K562 (cell line): ENCODE measurements around the gene ZDHHC20. TPM values are rescaled to one million over a fixed set of nuclear protein-coding genes. Genes with fewer than 3 reads are reported as not detected.

Experiments used
- ATAC-seq: fragments of 200-7000 bp; cut with Tn5 transposase; 3 replicates; pipeline ENCODE4 v1.9.1; 2020; ENCODE audit warnings: moderate library complexity
- BruUV-seq: library from RNA; stranded (reverse); fragments of 400-500 nt; replicated peaks from 2 replicates; lab custom pipeline; 2021; lab: Mats Ljungman, UMichigan
- CTCF ChIA-PET: fragments of 300-600 bp; formaldehyde crosslinking; extraction: SDS; loops from one replicate; lab custom pipeline; 2021; ENCODE audit warnings: low intra/inter-chr PET ratio; lab: Yijun Ruan, JAX
- POLR2A ChIA-PET: fragments of 300-600, 350-650 bp; sonication (Branson Sonifier 250); formaldehyde crosslinking; extraction: SDS; loops from one replicate; lab custom pipeline; 2021; ENCODE audit warnings: antibody characterized with exemption, inconsistent platforms; lab: Yijun Ruan, JAX
- DNase-seq, 4 experiments: peaks; one replicate each; pipeline versions ENCODE4 v3.0.0 to v3.0.0-alpha.2; 2011 to 2018; ENCODE audit warnings: low spot score in 3 of 4, mixed read lengths in 3 of 4; ENCODE audit errors: extremely low read depth in 1 of 4
- FAIRE-seq: peaks from 2 replicates; lab custom pipeline; 2011; peaks lifted over from hg19 to GRCh38; lab: Jason Lieb, UNC
- H2AFZ ChIP-seq: 2 replicates; pipeline ENCODE4 v1.6.0; 2011; ENCODE audit warnings: low read depth, low read length, control low read depth, inconsistent platforms
- H3K27ac ChIP-seq: fragments of 200-600 bp; 3 replicates; pipeline ENCODE4 v1.8.0; 2011; ENCODE audit warnings: low read depth, mild to moderate bottlenecking, control low read depth, inconsistent platforms, low read length, moderate library complexity, mixed read lengths; ENCODE audit errors: extremely low read depth
- H3K27me3 ChIP-seq, 2 experiments: fragments of 300-600 bp in 1 of 2; 2 replicates in 1 of 2; 3 replicates in 1 of 2; pipeline versions ENCODE4 v1.6.0 to v1.8.0; 2011; ENCODE audit warnings: inconsistent platforms in 2 of 2, low read length in 2 of 2, mild to moderate bottlenecking in 1 of 2, mixed read lengths in 1 of 2, moderate library complexity in 1 of 2; ENCODE audit not compliant: control insufficient read depth in 2 of 2, insufficient read depth in 2 of 2
- H3K36me3 ChIP-seq: fragments of 300-600 bp; 3 replicates; pipeline ENCODE4 v1.8.0; 2011; ENCODE audit warnings: mild to moderate bottlenecking, low read length, inconsistent platforms; ENCODE audit not compliant: control insufficient read depth, insufficient read depth
- H3K4me1 ChIP-seq, 2 experiments: fragments of 200-600 bp in 1 of 2; replicated peaks in 1 of 2; 2 replicates in 1 of 2; 3 replicates in 1 of 2; pipeline versions ENCODE4 v1.5.1 to v1.8.0; 2011; ENCODE audit warnings: inconsistent platforms in 2 of 2, low read length in 2 of 2, mild to moderate bottlenecking in 1 of 2, mixed read lengths in 1 of 2, moderate library complexity in 1 of 2; ENCODE audit not compliant: control insufficient read depth in 2 of 2, insufficient read depth in 2 of 2
- H3K4me2 ChIP-seq: 2 replicates; pipeline ENCODE4 v1.6.1; 2011; ENCODE audit warnings: low read length, control low read depth, inconsistent platforms, mixed read lengths; ENCODE audit not compliant: insufficient read depth
- H3K4me3 ChIP-seq: fragments of 200-600 bp; sonication (generic), shearing (Covaris generic); 2 replicates; pipeline ENCODE4 v1.5.1; 2016; ENCODE audit warnings: control low read depth, inconsistent platforms
- H3K79me2 ChIP-seq: fragments of 200-600 bp; 3 replicates; pipeline ENCODE4 v1.8.0; 2011; ENCODE audit warnings: low read length, inconsistent platforms; ENCODE audit not compliant: control insufficient read depth, insufficient read depth
- H3K9ac ChIP-seq, 2 experiments: 2 replicates each; pipeline versions ENCODE4 v1.6.0 to v1.6.1; 2011; ENCODE audit warnings: low read depth in 2 of 2, low read length in 2 of 2, control low read depth in 1 of 2, inconsistent platforms in 1 of 2, mild to moderate bottlenecking in 1 of 2, mixed read lengths in 1 of 2; ENCODE audit not compliant: insufficient read depth in 1 of 2
- H3K9me1 ChIP-seq: one replicate; pipeline ENCODE4 v1.6.0; 2011; ENCODE audit warnings: inconsistent platforms, mild to moderate bottlenecking, low read length, moderate library complexity; ENCODE audit not compliant: control insufficient read depth, insufficient read depth
- H3K9me3 ChIP-seq: replicated peaks from 2 replicates; pipeline ENCODE4 v1.5.1; 2011; ENCODE audit warnings: low read depth, low read length, inconsistent platforms; ENCODE audit not compliant: control insufficient read depth, insufficient read depth
- H4K20me1 ChIP-seq: replicated peaks from 2 replicates; pipeline ENCODE4 v1.6.1; 2011; ENCODE audit warnings: low read length, inconsistent platforms, mixed read lengths; ENCODE audit not compliant: control insufficient read depth, insufficient read depth
- BRF1 ChIP-seq: IDR thresholded peaks from 3 replicates; pipeline ENCODE4 v1.6.1; 2011; ENCODE audit warnings: borderline replicate concordance, mild to moderate bottlenecking; ENCODE audit not compliant: insufficient read length; ENCODE audit errors: extremely low read depth
- CUX1 ChIP-seq: fragments of 200-800 bp; sonication (Bioruptor generic); IDR thresholded peaks from 2 replicates; pipeline ENCODE4 v1.6.1; 2016; ENCODE audit warnings: missing genetic modification characterization, missing compliant biosample characterization
- MYC ChIP-seq, 2 experiments: fragments of 250-450 bp in 1 of 2; sonication (Bioruptor Pico) in 1 of 2; IDR thresholded peaks; 2 replicates each; pipeline versions ENCODE4 v1.5.1 to v1.6.1; 2012 to 2021; ENCODE audit warnings: low read depth in 2 of 2, borderline replicate concordance in 1 of 2, improper control_type of control experiment in 1 of 2, low read length in 1 of 2, mild to moderate bottlenecking in 1 of 2, moderate library complexity in 1 of 2
- SIRT6 ChIP-seq: IDR thresholded peaks from one replicate; pipeline ENCODE4 v1.6.1; 2012; ENCODE audit warnings: low read depth, mild to moderate bottlenecking, control low read depth, inconsistent platforms, low read length, moderate library complexity
- SOX6 ChIP-seq: fragments of 450-650 bp; IDR thresholded peaks from 2 replicates; pipeline ENCODE4 v1.6.1; 2014; ENCODE audit warnings: mild to moderate bottlenecking
- TAF1 ChIP-seq: IDR thresholded peaks from 2 replicates; pipeline ENCODE4 v1.6.1; 2011; ENCODE audit warnings: mild to moderate bottlenecking, low read length, moderate library complexity; ENCODE audit not compliant: insufficient read depth, control insufficient read depth, severe bottlenecking; ENCODE audit errors: extremely low read depth
- TARDBP ChIP-seq: fragments of 450-650 bp; IDR thresholded peaks from 2 replicates; pipeline ENCODE4 v1.6.1; 2016
- ZBTB49 ChIP-seq: sonication (generic); formaldehyde crosslinking; IDR thresholded peaks from 2 replicates; pipeline ENCODE4 v1.8.0; 2022; ENCODE audit warnings: missing genetic modification reagents, mild to moderate bottlenecking, borderline replicate concordance
- ZBTB5 ChIP-seq: fragments of 450-650 bp; IDR thresholded peaks from 2 replicates; pipeline ENCODE4 v1.6.1; 2017; ENCODE audit warnings: antibody characterized with exemption
- ZNF436 ChIP-seq: fragments of 250-450, 450-650 bp; sonication (Bioruptor Pico); formaldehyde crosslinking; IDR thresholded peaks from 2 replicates; pipeline ENCODE4 v1.7.0; 2020; ENCODE audit warnings: mild to moderate bottlenecking
- ZNF561 ChIP-seq: fragments of 450-650 bp; formaldehyde crosslinking; conservative IDR thresholded peaks from 2 replicates; pipeline ENCODE4 v1.4.0; 2020; ENCODE audit warnings: mild to moderate bottlenecking, moderate library complexity
- WGBS: fragments of 100-300 bp; shearing (Covaris generic); methylation state at CpG from one replicate; pipeline ENCODE4 v1.1.6; 2016; ENCODE audit warnings: low coverage, mixed read lengths; ENCODE audit not compliant: insufficient coverage; ENCODE audit errors: missing lambda C conversion rate; 5-methylcytosine and 5-hydroxymethylcytosine counted together
- in situ Hi-C: fragments of 300-500 bp; cut with MboI; formaldehyde crosslinking; loops from 4 replicates; pipeline ENCODE4 v1.15.0; 2018; ENCODE audit warnings: inconsistent platforms, mixed read lengths
- intact Hi-C: fragments of 100-400 bp; cut with micrococcal nuclease; formaldehyde crosslinking; loops from 2 replicates; pipeline ENCODE4 v1.14.2; 2022
- polyA plus RNA-seq, 8 experiments: library from polyadenylated mRNA; depleted of rRNA in 4 of 8; stranded (reverse) in 5 of 8; unstranded in 3 of 8; fragments of >200 nt; fragmentation: Nextera tagmentation in 2 of 8; fragmentation: Illumina TruSeq in 1 of 8; extraction: Ambion mirVana in 2 of 8; extraction: Trizol in 1 of 8; gene quantifications; 2 replicates each; pipeline versions ENCODE4 v1.2.1 to v1.2.3, GENCODE V29; 2011 to 2014; ENCODE audit warnings: inconsistent platforms in 1 of 8, missing spikeins in 1 of 8
- total RNA-seq, 7 experiments: library from RNA; depleted of rRNA in 6 of 7; stranded (reverse); fragments of >200 nt in 6 of 7; fragmentation: Illumina TruSeq in 2 of 7; extraction: Trizol in 2 of 7; gene quantifications; 2 replicates each; pipeline versions ENCODE4 v1.2.1 to v1.2.3, GENCODE V29; 2011 to 2021; ENCODE audit warnings: low replicate concordance in 1 of 7

ZDHHC20 gene
- total and polyA plus RNA-seq, 9 of the 15 experiments (the other 6 are each of a cell fraction or from before 2014, with no cell fraction given): 2.7 to 20.9 (median 15.8) TPM

- no peak for TF ChIP-seq CUX1 (CRISPR knock-in tag)
- no peak for TF ChIP-seq ZNF436 (CRISPR knock-in tag)
- TF ChIP-seq SOX6: no peak
- no peak for TF ChIP-seq TAF1
- no peak for TF ChIP-seq SIRT6
Measured at GRCh38 chr13:21355304-21355703, 103.8 kb downstream of the ZDHHC20 start (continued).

GRCh38 chr13:21354721-21355120 lies 104.4 kb downstream of the ZDHHC20 start:
- 52% methylated on average over 7 of the region's 13 CpGs for WGBS
- FAIRE-seq (no peak), DNase-seq (no peak), ATAC-seq (no peak)
- Histone ChIP-seq H4K20me1 (no peaks in the 10 kb centered on the region), H3K27me3 (peaks cover 3 to 18% of the 10 kb centered on the region in 2 experiments; a peak in 4 of 5 replicates), H3K9ac (no peak overlapping the region), H3K9me1 (no peaks in the 10 kb centered on the region), H3K27ac (no peak overlapping the region), H3K4me2 (no peak overlapping the region), H3K4me1 (no peaks in the 10 kb centered on the region), H3K9me3 (no peaks in the 10 kb centered on the region), H3K79me2 (no peaks in the 10 kb centered on the region), H2AFZ (no peak overlapping the region), H3K4me3 (no peak overlapping the region), H3K36me3 (no peaks in the 10 kb centered on the region)
- in situ Hi-C loops (no loop called here), intact Hi-C loops (no loop called here)
- POLR2A ChIA-PET: no interaction called here
- CTCF ChIA-PET: no interaction called here
- no TSS peak for BruUV-seq
- TF ChIP-seq ZBTB49 (CRISPR knock-in tag) (no peak), ZNF561 (CRISPR knock-in tag) (no peak), ZBTB5 (no peak), TARDBP (no peak), BRF1 (no peak), MYC (IDR thresholded peaks at IDR 0.05; ENCODE audit: low read depth, low read length) (no peak), MYC (CRISPR knock-in tag; IDR thresholded peaks at IDR 0.05; ENCODE audit: borderline replicate concordance, low read depth) (no peak)
